NOMO-1 (cell line): Measurements from ENCODE around the gene TMEM94.

Experiments used
- DNase-seq, 2 experiments: peaks; one replicate each; lab custom pipeline; 2025; ENCODE audit not compliant: unreplicated experiment in 2 of 2; lab: John Stamatoyannopoulos, UW

TMEM94 gene

DNA sequence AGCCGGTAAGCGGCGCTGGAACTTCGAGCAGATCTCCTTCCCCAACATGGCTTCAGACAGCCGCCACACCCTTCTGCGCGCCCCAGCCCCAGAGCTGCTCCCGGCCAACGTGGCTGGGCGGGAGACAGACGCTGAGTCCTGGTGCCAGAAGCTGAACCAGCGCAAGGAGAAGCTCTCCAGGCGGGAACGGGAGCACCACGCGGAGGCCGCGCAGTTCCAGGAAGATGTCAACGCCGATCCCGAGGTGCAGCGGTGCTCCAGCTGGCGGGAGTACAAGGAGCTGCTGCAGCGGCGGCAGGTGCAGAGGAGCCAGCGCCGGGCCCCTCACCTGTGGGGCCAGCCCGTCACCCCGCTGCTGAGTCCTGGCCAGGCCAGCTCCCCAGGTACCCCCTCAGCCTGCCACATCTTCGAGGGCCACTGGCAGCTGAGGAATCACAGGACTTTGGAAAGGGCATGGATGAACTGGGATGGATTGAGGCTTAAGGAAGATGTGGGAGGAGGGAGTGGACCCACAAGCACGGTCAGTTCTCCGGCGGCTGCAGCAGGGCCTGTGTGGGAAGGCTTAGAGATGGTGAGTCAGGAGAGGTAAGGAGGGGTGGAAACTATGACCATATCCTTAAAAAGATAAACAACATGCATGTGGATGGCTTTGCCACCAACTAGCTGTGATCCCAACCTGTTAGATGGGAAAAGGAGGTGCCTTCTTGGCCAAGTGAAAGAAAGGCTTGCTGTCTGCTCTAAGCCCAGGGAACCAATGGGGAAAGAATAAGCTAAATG, 65.7 kb downstream of the TMEM94 start:
- no peak for DNase-seq

DNA sequence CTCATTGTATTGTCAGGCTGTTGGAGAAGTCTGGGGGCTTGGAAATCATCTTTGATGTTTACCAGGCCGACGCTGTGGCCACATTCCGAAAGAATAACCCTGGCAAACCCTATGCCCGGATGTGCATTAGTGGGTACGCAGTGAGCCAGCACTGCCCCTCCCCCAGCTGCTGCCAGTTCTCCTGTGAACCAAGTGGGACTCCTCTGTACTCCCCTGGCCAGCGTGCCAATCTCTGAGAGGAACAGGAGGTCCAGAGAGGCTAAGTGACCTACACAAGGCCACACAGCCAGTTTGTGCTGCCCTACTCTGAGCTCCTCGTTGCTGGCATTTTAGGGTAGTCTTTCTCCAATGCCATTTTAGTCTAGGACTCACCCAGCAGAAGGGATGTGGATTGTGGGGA, 67.2 kb downstream of the TMEM94 start:
- no peak for DNase-seq

DNA sequence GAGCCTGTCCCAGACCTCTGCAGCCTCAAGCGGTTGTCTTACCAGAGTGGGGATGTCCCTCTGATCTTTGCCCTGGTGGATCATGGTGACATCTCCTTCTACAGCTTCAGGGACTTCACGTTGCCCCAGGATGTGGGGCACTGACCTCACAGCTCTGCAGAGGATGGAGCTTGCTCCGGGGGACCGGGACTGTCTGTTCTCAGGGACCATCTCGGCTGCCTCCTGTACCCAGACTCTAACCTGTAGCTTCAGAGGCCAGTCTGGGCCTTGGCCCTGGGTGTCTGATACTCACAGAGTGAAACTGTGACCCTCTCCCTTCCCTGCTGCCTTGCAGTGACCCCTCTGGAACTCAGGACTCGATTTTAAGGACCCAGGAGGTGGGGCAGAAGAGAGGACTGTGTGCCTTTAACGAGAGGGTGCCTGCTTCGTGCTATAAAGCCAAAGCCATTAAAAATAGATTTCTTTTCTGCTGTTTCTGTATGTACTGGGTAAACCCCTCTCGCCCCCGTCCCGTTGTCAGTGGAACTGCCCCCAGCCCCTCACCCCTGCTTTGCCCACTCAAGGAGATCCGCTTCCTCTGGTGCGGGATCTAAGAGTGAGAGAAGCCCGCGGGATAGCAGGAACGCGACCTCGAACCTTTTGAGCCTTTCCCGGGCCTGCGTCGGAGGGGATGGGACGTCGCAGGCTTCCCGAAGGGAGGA, 68.0 kb downstream of the TMEM94 start:
- DNase-seq, result no peak

DNA sequence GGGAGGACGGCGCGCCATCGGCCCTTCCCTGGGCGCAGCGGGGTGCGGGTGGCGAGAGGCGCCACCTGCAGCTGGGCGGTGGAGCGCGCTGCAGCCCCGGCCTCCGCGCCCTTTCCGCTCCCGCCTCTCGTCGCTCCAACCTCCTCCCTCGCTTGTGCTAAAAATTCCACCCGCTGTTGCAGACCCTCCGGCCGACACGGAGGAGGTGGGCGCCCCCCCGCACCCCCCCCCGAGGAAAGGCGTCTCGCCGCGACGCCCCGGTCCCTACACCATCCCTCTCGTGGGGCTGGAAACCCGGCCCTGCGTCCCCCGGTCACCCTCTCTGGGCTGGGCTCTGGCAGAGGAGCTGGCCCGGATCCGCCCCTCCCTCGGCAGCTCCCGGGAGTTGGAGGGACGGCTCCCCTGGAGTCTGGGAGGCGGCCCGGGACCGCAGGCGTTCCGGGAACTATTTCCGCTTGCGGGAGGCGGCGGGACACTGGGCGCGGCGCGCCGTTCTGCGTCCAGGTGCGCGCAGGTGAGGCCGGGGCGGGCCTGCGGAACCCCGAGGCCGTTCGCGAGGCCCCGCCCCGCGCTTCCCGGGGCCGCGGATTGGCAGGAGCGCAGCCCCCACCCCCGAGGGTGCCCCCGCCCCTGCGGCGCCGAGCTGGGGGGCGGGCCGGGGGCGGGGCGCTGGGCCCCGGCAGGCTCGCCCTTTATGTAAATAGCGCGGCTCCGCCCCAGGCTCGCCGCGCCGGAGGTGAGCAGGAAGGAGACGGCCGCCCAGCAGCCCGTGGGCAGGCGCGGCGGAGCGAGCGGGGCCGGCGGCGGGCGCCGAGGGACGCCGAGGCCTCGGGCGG, 68.8 kb downstream of the TMEM94 start, which contains the start of gene LLGL2:
Gene LLGL2, plus strand, starts transcription at position 728 of the 836 bp plus-strand sequence. CDS start 17,730 bp downstream, outside the sequence.
- DNase-seq, result peak; percentile 79 to 89

DNA sequence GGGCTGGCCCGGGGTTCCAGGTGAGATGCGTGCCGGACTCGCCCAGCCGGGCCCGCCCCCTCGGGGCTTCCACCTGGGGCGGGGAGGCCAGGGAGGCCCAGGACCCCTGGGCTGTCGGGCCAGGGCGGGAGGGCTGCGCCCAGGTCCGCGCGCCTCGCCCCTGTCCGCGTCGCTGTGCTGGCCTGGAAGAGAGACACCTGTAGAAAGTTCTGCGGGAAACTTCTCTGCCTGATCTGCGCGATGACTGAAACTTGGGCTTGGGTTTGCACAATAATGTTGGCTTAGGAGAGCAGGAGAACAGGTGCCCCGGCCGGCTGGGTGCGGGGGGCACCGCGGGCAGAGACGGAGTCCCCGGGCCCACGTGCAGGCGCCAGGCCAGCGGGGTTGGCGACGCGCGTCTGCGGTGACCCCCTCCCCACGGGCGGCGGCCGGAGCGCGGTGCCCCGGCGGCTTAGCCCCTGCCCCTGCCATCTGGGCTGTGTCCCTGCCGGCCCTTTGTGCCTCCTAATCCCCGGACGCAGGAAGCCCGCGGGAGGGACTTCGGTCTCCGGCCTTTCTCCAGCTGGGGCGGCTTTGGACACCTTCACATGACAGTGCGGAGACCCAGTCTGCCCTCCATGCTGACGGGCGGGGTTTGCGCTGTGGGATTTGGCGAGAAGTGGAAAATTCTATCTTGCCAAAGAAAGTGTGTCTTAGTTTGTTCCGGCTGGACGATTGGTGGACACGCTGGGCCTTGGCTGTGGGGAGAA, 69.5 kb downstream of the TMEM94 start:
- peak in 1 of 2 experiments; percentile 6 for DNase-seq

DNA sequence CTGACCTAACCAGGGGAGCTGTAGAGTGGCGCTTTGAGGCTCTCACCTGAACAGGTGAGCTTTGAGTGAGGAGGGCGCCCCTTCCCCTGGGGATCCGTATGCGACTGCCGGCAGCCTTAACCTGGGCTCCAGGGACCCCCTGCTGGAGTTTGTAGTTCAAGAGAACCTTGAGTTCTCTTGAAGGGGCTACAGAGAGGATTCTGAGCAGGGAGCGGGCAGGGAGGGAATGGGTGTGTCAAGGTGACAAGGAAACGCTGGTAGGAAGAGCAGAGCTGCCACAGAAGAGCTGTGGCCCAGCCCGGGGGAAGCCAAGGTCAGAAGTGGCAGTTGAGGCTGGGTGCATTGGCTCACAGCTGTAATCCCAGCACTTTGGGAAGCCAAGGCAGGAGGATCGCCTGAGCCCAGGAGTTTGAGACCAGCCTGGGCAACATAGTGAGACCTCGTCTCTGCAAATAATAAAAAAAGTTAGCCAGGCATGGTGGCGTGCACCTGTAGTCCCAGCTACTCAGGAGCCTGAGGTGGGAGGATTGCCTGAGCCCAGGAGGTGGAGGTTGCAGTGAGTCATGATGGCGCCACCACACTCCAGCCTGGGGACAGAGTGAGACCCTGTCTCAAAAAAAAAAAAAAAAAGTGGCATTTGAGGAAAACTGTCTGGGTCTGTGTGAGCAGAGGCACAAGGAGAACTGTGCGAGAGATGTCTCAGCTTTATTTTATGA, 70.3 kb downstream of the TMEM94 start:
- no peak for DNase-seq

DNA sequence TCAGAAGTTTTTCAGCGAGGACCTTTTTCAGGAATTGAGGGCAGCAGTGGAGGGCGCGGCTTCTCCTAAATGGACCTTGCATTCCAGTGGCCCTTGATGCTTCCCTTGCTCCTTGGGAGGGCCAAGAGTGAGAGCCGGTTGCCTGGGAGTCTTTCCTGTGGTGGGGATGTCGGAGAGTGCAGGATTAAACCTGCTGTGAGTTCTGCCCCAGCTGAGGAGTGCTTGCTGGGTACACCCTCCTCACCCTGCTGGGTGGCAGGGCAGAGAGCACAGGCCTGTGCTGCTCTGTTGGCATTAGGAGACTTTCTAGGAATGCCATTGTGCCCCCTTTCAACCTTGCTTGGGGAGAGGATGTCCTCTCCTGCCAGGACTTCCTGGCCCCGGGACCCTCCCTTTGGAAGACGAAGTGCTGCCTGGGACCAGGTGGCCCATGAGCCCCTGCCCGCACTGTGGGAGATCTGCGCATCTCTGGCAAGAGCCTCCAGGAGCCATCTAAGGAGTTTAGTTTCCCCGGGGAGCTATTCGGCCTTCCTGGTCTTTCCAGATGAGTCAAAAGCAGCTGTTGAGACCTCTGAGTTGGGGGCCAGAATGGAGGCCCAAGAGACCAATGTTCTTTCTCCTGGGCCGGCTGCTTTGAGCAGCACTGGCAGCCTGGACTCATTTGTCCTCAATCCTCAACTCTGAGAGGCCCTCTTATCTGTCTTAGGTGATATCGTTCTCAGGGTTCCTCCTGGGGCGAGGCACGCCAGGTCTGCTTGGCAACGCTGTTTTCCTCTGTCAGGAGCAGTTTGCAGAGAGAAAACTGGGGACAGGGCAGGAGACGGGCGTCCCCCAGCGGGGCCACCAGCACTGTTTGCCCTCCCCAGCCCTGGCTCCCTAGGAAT, 74.6 kb downstream of the TMEM94 start:
- DNase-seq, result no peak

DNA sequence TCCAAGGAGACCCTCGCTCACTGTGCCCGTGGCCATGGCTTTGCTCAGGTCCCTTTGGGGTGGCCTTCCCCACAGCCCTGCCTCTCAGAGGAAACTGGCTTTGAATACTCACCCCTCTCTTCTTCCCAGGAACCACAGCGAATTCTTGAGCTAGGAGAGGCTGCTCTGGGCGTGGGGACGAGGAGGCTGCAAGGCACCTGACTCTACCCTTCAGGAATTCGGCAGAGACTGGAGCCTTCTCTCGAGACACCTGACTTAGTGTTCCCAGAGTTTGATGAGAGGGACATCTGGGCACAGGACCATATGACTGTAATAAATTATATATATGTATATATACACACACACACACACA, 75.3 kb downstream of the TMEM94 start:
- DNase-seq, result no peak

DNA sequence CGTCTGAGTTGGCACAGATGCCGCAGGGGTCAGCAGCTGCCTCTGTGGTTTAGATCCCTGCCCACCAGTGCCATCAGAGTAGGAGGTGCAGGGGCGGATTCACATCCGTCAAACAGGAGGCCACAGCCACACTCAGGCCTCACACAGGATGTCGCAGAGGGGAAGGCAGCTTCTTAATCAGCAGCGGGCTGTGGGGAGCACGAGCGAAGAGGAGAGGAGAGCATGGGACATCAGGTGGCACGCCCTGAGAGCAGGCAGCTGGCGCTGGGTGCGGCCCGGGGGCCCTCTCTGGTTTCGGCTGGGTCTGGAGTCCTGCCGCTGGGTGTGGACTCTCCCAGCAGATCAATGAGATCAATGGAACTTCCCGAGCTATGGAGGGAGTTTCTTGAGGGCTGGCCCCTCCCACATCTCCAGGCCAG, 78.7 kb downstream of the TMEM94 start:
- no peak for DNase-seq

DNA sequence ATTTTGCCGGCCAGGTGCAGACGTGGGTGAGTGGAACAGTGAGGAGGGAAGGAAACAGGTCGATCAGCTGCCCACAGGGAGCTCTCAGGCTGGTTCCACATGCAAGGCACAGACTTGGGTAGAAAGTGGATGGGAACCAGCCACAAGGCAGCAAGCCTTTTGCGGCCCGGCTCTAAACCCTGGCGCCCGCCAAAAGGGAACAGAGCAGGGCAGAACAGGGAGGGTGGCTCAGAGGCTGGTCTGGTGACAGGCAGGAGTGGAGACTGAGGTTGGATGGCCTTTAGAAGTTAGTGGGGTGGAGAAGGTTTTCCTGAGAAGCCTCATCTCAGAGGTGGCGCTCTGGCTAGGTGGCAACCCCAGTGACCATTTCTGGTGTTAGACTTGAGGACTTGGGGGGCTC, 79.4 kb downstream of the TMEM94 start:
- DNase-seq, result no peak

DNA sequence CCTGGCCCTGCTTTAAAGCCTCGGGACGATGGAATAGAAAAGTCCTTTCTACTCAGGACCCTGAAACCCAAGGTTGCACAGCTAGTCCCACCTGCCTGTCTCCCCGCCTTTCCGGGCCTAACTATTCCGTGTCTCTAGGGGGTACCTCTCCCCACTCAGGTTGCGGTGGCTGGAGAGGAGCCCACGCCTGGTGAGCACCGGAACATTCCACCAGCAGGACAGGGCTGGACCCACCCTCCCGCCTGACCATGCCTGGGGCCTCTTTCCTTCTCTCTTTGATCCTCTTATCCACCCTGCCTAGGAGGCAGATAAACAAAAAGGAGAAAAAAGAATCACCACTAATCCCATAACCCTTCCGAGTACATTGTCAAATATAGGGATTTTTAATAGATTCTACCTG, 79.9 kb downstream of the TMEM94 start:
- DNase-seq, result no peak

DNA sequence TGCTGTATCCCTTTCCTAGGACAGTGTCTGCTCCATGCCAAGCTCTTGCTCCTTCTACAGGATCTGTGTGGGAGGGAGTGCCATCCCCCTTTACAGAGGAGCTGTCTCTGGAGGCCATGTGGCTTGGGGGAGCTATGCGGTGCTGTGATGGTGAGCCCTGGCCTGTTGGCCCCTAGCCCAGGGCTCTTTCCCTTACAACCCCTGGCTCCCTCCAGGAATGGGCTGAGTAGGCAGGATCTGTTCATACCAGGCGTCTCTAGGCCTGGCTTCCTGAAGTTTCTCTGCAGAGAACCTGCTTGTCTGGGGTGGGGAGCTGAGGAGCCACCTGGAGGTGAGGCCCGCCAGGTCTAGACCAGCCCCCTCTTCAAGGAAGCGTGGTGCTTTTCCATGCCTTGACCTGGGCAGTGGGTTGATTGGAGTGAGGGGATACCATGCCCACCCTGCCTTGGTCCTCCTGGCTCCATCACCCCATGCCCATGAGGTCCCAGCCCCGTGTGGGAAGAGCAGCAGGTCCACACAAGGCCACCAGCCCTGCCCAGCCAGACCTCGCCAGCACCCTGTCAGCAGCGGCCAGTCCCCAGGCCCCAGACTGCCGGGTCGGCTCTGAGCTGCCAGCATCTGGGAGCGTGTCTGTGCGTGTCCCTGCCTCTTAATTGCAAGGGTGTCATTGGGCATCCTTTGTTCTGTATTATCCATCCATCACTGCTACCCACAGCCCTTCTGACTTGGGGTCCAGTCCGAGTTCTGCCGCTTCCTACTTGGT, 83.7 kb downstream of the TMEM94 start:
- no peak for DNase-seq

DNA sequence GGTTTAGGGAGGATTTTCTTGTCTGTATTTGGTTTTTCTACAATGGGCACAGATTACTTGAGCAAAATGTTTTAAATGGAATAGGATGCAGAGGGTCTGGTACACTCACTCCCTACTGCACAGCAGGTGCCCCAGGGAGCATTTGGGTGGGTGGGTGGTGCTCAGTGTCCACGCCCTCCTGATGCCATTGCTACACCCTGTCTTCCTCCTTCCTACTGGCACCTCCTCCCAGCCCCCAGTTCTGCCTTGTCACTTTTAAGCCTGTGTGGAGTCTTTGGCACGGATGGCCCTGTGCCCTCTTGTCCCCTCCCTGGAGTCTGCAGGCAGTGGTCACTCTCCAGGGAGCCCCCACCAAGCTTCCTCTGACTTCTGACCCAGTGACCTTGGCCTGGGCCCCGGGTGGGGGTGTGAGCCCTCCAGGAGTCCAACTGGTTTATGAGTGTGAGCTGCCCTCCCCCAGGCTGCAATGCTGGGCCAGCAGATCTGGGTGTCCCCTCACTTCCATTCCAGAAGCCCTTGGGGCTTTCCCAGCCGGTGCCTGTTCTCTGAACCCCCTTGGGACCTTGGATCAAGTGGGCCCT, 84.6 kb downstream of the TMEM94 start:
- no peak for DNase-seq

DNA sequence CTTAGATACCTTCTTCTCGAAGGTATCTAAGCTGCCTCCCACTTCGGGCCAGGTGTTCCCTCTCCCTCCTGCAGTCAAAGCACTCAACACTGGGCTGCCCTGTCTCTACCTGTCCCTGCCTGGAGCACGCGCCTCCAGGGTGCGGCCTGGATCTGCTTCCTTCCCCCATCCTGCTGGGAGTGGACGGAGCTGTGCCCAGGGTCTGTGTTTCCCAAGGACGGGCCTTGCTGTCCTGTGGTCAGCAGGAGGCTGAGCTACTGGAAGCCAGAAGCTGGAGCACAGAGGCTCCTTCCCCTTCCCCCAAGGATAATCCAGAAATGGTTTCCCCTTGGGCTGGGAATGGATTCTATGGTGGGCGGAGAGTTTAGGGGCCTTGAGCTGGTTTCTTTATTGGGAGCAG, 85.8 kb downstream of the TMEM94 start:
- DNase-seq, result no peak

DNA sequence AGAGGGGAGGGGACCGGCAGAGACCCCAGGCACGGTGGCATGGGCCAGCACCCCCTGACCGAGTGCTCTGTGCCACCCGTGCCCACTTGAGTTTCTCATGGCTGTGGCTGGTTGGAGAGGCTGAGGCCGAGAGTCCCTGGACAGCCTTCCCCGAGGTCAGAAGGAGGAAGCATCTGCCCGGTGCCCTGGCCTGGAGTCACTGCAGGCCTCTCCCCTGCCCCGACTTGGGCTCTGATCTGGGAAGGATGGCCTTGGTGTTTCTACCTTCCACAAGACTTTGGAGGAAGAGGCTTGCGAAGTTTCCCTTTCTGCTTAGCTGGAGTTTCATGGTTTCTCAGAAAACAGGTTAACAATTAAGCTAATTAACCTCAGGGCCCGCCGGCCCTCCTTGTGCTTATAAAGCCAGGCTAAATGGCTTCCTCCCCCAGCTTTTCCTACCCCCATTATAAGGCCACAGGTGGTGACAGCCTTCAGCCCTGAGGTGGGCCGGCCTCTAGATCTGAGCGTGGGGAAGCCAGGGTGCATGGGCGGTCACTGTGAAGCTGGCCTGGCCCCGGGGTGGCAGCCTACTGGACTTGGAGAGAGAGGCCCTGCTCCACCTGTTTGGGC, 86.4 kb downstream of the TMEM94 start:
- no peak for DNase-seq

DNA sequence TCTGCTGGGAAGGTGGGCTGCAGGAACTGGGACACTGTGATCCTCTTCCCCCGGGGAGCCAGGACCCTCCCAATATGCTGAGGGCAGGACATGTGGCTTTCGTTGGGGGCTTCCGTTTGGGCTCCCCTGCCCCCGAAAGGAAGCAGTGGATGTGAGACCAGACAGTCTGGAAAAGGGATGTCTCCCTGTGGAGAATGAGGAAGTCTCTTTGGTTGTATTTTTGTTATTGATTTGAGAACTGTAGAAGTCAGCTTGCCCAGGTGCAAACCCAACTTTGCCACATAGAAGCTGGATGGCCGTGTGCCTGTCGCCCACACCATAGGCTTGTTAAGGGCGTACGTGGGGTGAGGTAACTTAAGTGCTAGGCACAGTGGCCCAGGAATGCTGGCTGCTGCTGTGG, 87.8 kb downstream of the TMEM94 start:
- no peak for DNase-seq

DNA sequence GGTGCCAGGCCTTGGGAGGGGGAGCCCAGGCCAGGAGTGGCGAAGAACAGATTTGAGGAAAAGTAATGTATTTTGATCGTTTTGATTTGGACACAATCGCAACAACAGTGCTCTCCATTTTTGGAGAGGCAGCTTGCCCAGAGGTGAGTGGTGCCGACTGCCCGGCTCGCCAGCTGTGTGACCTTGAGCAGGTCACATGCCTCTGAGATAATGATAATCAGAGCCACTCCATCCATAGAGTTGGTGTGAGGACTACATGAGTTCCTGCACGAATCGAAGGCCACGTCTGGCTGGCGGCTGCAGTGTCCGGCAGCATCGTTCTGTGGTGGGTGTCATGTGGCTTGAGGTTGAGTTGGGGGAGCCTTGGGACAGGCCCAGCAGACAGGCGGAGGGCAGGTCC, 89.7 kb downstream of the TMEM94 start:
- DNase-seq, result no peak

DNA sequence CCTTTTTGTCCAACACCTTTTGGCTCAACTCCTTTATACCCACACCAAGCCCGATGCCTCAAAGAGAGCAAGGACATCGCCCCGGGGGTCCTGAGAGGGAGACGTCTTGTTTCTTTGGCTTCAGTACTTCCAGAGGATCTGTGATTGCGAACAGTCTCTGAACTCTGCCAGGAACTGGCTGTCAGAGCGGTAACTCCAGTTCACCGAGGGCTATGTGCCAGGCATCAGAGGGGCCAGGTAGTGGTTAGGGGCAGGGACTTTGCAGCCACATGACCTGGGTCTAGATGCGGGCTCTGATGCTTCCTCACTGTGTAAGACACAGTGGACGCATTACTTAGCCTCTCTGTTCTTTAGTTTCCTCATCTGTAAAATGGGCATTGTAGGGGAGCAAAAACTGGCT, 90.7 kb downstream of the TMEM94 start:
- DNase-seq, result no peak
